Fibroblast of lung (primary cell): Measurements from ENCODE around the gene ARHGAP10.

Experiments used
- CTCF ChIP-seq, 2 donors: IDR thresholded peaks in 1 of 2; conservative IDR thresholded peaks in 1 of 2; 1 replicate in 1 of 2; 2 replicates in 1 of 2; pipeline ENCODE4 v1.5.1; 2011 to 2012; ENCODE audit warnings: low read length in 2 of 2, control low read depth in 1 of 2, inconsistent platforms in 1 of 2, low read depth in 1 of 2, mild to moderate bottlenecking in 1 of 2
- EZH2 ChIP-seq: IDR thresholded peaks from 2 replicates; pipeline ENCODE4 v1.5.1; 2012; ENCODE audit warnings: low read length, control low read depth, mild to moderate bottlenecking; ENCODE audit errors: missing control alignments

- TF ChIP-seq CTCF (conservative IDR thresholded peaks at IDR 0.05 in 1 of 2, IDR thresholded peaks at IDR 0.05 in 1 of 2; ENCODE audit: low read depth in 1 of 2, low read length in 2 of 2): no peak
- TF ChIP-seq EZH2: no peak
These were observed 54.1 kb downstream of the ARHGAP10 start for GRCh38 chr4:147786031-147786430.
